ENCODE results near the gene SART3. TPM values are rescaled to one million over a fixed set of nuclear protein-coding genes. Genes with fewer than 3 reads are reported as not detected.

Gene SART3
- total RNA-seq (2014; rRNA removed; shearing (Covaris generic)) = 38.8 and 39.8 TPM in 2 replicates

GRCh38 chr12:108560752-108561719, at the start of gene SART3:
TSS of gene SART3 (minus strand) at chr12:108561173. CDS start at chr12:108561154, 19 bp downstream.
- DNase-seq (ENCODE audit: low read depth) = peak; percentile 90

- no peak for DNase-seq (ENCODE audit: low read depth)
Measured at GRCh38 chr12:108610336-108610815, 49.4 kb upstream of the SART3 start.

- DNase-seq (ENCODE audit: low read depth) = no peak
Measured at GRCh38 chr12:108609537-108610335, 48.8 kb upstream of the SART3 start.

- no peak for DNase-seq (ENCODE audit: low read depth)
Measured at GRCh38 chr12:108608616-108609015, 47.6 kb upstream of the SART3 start.

- no peak for DNase-seq (ENCODE audit: low read depth)
Measured at GRCh38 chr12:108607981-108608600, 47.1 kb upstream of the SART3 start.

- no peak for DNase-seq (ENCODE audit: low read depth)
Measured at GRCh38 chr12:108606492-108606891, 45.5 kb upstream of the SART3 start.

GRCh38 chr12:108605690-108606406, 44.9 kb upstream of the SART3 start:
- DNase-seq (ENCODE audit: low read depth) = no peak

- peak; percentile 72 for DNase-seq (ENCODE audit: low read depth)
Measured at GRCh38 chr12:108605000-108605689, 44.2 kb upstream of the SART3 start.

- DNase-seq (ENCODE audit: low read depth) = no peak
Measured at GRCh38 chr12:108604208-108604941, 43.4 kb upstream of the SART3 start.

GRCh38 chr12:108603743-108604142, 42.8 kb upstream of the SART3 start:
- DNase-seq (ENCODE audit: low read depth) = no peak

GRCh38 chr12:108602976-108603704, 42.2 kb upstream of the SART3 start:
- DNase-seq (ENCODE audit: low read depth) = no peak

GRCh38 chr12:108602209-108602705, 41.3 kb upstream of the SART3 start:
- DNase-seq (ENCODE audit: low read depth) = no peak

- DNase-seq (ENCODE audit: low read depth) = no peak
Measured at GRCh38 chr12:108600702-108601007, 39.7 kb upstream of the SART3 start.

- no peak for DNase-seq (ENCODE audit: low read depth)
Measured at GRCh38 chr12:108599948-108600701, 39.2 kb upstream of the SART3 start.

GRCh38 chr12:108599541-108599940, 38.6 kb upstream of the SART3 start:
- DNase-seq (ENCODE audit: low read depth) = no peak

GRCh38 chr12:108598553-108599250, 37.7 kb upstream of the SART3 start:
- no peak for DNase-seq (ENCODE audit: low read depth)

- DNase-seq (ENCODE audit: low read depth) = no peak
Measured at GRCh38 chr12:108597559-108598471, 36.8 kb upstream of the SART3 start, which contains the start of gene TMEM119. TSS of gene TMEM119 (minus strand) at chr12:108598084. CDS start at chr12:108592383, 5,701 bp downstream.
